ENCODE measurements around the gene COX10. TPM values are rescaled to one million over a fixed set of nuclear protein-coding genes. Genes with fewer than 3 reads are reported as not detected.

Gene COX10
- total RNA-seq, 1 donor from 2014 or later, result 11.8 TPM

DNA sequence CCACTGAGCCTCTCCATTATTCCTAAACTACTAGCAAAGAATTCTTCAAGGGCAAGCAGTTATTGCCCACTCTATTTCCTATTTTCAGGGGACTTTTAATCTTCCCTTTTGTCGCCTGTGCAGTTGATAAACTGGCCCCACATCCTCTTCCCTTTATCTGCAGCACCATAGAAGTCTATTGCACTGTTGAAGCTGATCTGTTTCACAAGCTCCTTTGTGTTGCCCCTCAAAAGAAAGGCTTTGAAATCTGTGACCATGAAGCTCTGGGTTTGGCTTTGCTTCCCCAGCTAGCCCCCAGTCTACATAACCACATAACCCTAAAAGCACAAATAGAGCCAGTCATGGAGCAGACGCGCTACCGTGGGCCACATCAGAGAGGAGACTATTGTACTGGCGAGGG lies 130.3 kb downstream of the COX10 start:
- FAIRE-seq (no peak), DNase-seq (ENCODE audit: low read depth) (no peak)
- Histone ChIP-seq H3K36me3 (ENCODE audit: control insufficient read depth, insufficient read depth, low read length) (no peaks in the 10 kb centered on the region), H3K4me3 (ENCODE audit: low read depth, low read length) (no peak overlapping the region), H3K27me3 (ENCODE audit: control insufficient read depth, insufficient read depth, low read length) (no peaks in the 10 kb centered on the region)
- TF ChIP-seq, protein P1, sequence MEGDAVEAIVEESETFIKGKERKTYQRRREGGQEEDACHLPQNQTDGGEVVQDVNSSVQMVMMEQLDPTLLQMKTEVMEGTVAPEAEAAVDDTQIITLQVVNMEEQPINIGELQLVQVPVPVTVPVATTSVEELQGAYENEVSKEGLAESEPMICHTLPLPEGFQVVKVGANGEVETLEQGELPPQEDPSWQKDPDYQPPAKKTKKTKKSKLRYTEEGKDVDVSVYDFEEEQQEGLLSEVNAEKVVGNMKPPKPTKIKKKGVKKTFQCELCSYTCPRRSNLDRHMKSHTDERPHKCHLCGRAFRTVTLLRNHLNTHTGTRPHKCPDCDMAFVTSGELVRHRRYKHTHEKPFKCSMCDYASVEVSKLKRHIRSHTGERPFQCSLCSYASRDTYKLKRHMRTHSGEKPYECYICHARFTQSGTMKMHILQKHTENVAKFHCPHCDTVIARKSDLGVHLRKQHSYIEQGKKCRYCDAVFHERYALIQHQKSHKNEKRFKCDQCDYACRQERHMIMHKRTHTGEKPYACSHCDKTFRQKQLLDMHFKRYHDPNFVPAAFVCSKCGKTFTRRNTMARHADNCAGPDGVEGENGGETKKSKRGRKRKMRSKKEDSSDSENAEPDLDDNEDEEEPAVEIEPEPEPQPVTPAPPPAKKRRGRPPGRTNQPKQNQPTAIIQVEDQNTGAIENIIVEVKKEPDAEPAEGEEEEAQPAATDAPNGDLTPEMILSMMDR (IDR thresholded peaks at IDR 0.05; ENCODE audit: insufficient read depth, low read length, severe bottlenecking), result no peak

DNA sequence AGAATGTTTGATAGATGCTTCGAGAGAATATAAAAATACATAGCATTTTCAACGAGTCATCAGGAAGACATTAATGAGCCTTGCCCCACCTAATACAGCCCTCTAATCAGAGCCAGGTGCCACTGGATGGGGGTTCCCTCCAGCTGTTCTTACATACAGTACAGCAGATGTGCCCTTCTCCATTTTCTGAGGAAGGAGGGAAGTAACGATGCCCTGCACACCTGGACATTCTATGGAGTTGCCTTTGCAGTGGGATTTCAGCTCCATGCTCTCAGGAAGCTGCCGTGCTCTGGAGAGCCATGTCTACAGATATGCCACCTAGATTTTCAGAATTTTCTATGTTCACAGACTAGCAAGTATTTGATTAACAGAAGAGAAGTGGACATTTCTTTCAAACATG lies 131.1 kb downstream of the COX10 start:
- FAIRE-seq (peak; percentile 89), DNase-seq (ENCODE audit: low read depth) (no peak)
- H3K27me3 ChIP-seq (ENCODE audit: control insufficient read depth, insufficient read depth, low read length), result no peaks in the 10 kb centered on the region
- no peak overlapping the region for H3K4me3 ChIP-seq (ENCODE audit: low read depth, low read length)
- no peaks in the 10 kb centered on the region for H3K36me3 ChIP-seq (ENCODE audit: control insufficient read depth, insufficient read depth, low read length)
- TF ChIP-seq, protein P1 (IDR thresholded peaks at IDR 0.05; ENCODE audit: insufficient read depth, low read length, severe bottlenecking), result no peak

DNA sequence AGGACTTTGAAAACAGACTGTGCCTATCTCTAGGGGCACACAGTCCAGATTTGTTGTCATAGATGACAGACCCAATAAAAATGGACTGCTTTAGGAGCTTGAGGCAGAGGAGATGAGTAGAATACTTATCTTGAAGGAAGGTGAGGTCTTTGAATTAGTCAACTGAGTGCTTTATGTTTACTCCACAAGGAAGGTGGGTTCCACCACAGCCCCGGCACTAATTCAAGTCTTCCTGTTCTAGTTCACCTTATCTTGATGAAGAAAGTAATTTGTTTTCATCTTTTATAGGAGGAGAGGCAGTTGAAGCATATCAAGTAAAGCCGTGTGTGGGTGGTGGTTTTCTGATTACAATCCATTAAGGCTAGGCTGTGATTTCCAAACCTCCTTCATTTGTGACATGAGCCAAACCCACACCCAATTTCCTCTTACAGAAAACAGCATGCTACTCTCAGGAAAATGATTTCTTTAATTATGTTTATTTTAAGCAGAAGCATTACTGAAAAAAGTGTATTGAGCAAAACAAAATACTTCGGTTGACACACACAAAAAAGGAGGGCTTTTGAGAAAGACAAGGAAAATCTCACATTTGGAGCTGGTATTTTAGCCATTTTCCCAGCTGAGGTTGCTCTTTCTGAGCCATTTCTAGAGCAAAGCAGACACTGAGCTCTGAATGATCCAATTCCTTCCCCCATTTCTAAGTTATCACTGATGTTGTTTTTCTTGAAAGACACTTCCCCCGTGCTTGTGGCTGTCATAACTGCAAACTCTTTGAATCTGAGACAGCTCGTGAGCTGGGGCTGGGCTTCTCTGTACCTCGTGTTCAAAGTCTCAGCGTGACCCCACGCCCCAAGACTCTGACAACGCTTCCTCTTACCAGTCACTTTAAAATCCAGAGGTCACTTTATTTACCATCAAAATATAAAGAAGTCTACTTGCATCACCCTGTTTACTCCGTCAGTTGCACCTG lies 132.0 kb downstream of the COX10 start:
- H3K4me3 ChIP-seq (ENCODE audit: low read depth, low read length), result no peak overlapping the region
- no peaks in the 10 kb centered on the region for H3K27me3 ChIP-seq (ENCODE audit: control insufficient read depth, insufficient read depth, low read length)
- TF ChIP-seq, protein P1 (IDR thresholded peaks at IDR 0.05; ENCODE audit: insufficient read depth, low read length, severe bottlenecking), result no peak
- FAIRE-seq (no peak), DNase-seq (ENCODE audit: low read depth) (no peak)
- H3K36me3 ChIP-seq (ENCODE audit: control insufficient read depth, insufficient read depth, low read length), result no peaks in the 10 kb centered on the region

DNA sequence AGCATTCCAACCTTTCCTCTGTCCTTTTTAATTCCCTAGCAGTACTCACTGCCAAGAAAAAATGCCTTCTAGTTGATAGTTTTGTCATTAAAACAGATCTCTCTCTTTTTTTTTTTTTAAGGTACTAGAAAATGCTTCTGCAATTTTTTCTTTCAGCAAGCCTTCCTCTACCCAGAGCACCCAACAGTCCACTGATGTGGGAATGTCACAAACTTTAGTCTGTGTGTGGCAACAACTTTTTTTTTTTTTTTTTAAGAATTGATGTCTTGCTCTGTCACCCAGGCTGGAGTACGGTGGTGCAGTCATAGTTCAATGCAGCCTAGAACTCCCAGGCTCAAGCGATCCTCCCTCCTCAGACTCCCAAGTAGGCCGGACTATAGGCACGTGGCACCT lies 132.7 kb downstream of the COX10 start:
- no peaks in the 10 kb centered on the region for H3K27me3 ChIP-seq (ENCODE audit: control insufficient read depth, insufficient read depth, low read length)
- TF ChIP-seq, protein P1 (IDR thresholded peaks at IDR 0.05; ENCODE audit: insufficient read depth, low read length, severe bottlenecking), result no peak
- no peaks in the 10 kb centered on the region for H3K36me3 ChIP-seq (ENCODE audit: control insufficient read depth, insufficient read depth, low read length)
- no peak overlapping the region for H3K4me3 ChIP-seq (ENCODE audit: low read depth, low read length)
- FAIRE-seq (no peak), DNase-seq (ENCODE audit: low read depth) (no peak)

DNA sequence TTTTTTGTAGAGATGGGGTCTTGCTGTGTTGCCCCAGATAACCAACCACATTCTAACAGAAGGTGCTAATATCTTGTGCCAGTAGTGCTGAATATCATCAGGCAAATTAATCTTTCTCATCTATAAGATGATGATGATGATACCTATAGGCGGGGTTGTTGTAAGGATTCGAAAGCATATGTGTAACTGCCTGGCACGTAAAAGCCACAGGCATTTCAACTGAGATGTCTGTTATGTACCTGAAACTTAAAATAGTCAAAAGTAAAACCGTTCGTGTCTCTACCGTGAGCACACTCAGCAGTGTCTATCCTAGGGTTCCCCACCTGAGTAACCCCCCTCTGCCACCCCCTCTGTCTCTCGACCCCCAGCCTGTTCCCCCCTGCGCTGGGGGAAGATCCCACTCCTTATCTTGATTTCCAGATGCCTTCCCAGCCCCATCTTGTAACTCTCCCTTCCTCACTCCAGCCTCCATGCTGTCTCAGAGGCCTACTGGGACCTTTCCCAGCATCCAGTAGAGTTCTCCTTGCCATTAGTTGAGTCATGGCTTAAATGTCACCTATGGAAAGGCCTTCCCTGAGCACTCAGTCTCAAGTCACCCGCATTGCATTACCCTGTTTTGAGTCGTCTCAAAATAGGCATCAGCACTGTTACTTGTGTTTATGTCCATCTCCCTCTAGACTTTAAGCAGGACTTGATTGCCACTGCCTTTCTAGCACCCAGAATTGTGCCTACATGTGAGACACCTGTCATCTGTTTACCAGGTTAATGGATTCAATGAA lies 133.3 kb downstream of the COX10 start:
- FAIRE-seq (no peak), DNase-seq (ENCODE audit: low read depth) (no peak)
- Histone ChIP-seq H3K4me3 (ENCODE audit: low read depth, low read length) (no peak overlapping the region), H3K36me3 (ENCODE audit: control insufficient read depth, insufficient read depth, low read length) (peaks cover 3% of the 10 kb centered on the region), H3K27me3 (ENCODE audit: control insufficient read depth, insufficient read depth, low read length) (no peaks in the 10 kb centered on the region)
- TF ChIP-seq, protein P1 (IDR thresholded peaks at IDR 0.05; ENCODE audit: insufficient read depth, low read length, severe bottlenecking), result no peak

Data from bronchial epithelial cell (primary cell).